Epithelial cell of proximal tubule (primary cell): ENCODE data around the gene LZTS2. TPM values are rescaled to one million over a fixed set of nuclear protein-coding genes. Genes with fewer than 3 reads are reported as not detected.

Experiments
- DNase-seq: peaks from one replicate; pipeline ENCODE4 v3.0.0-alpha.2; 2011; ENCODE audit warnings: low read depth
- H3K4me3 ChIP-seq: 2 replicates; pipeline ENCODE4 v1.5.1; 2011; ENCODE audit warnings: low read depth, mild to moderate bottlenecking, low read length
- CTCF ChIP-seq: conservative IDR thresholded peaks from 2 replicates; pipeline ENCODE4 v1.5.1; 2012; ENCODE audit warnings: low read depth, mild to moderate bottlenecking, low read length
- total RNA-seq: library from RNA; depleted of rRNA; stranded (reverse); fragments of >200 nt; gene quantifications from 2 replicates; pipeline ENCODE4 v1.2.3, GENCODE V29; 2015

Gene LZTS2
- total RNA-seq, 1 donor from 2014 or later = 81.0 TPM

- peak overlapping the region; percentile 93 for H3K4me3 ChIP-seq
- no peak for DNase-seq
- TF ChIP-seq CTCF = no peak
These were observed 713 bp downstream of the LZTS2 start for GRCh38 chr10:101000127-101000914.

- no peak for TF ChIP-seq CTCF
- DNase-seq = no peak
- H3K4me3 ChIP-seq = peak overlapping the region; percentile 93
These were observed 1.5 kb downstream of the LZTS2 start for GRCh38 chr10:101000915-101001658.

- H3K4me3 ChIP-seq = peak overlapping the region; percentile 93
- DNase-seq = no peak
- TF ChIP-seq CTCF = no peak
These were observed 2.0 kb downstream of the LZTS2 start for GRCh38 chr10:101001659-101002035.

- no peak for DNase-seq
- no peak overlapping the region for H3K4me3 ChIP-seq
- TF ChIP-seq CTCF = no peak
These were observed 2.8 kb downstream of the LZTS2 start for GRCh38 chr10:101002456-101002855.

- H3K4me3 ChIP-seq = no peak overlapping the region
- DNase-seq = no peak
- TF ChIP-seq CTCF = no peak
These were observed 4.1 kb downstream of the LZTS2 start for GRCh38 chr10:101003639-101004206.

GRCh38 chr10:101005361-101005760 lies 5.8 kb downstream of the LZTS2 start:
- TF ChIP-seq CTCF = no peak
- no peak for DNase-seq
- H3K4me3 ChIP-seq = no peak overlapping the region
